ENCODE data around the gene FEN1.

GRCh38 chr11:61775106-61775505 lies 17.6 kb upstream of the FEN1 start:
- no peak for TF ChIP-seq POLR2A (IDR thresholded peaks at IDR 0.05)
- TF ChIP-seq, protein P1, sequence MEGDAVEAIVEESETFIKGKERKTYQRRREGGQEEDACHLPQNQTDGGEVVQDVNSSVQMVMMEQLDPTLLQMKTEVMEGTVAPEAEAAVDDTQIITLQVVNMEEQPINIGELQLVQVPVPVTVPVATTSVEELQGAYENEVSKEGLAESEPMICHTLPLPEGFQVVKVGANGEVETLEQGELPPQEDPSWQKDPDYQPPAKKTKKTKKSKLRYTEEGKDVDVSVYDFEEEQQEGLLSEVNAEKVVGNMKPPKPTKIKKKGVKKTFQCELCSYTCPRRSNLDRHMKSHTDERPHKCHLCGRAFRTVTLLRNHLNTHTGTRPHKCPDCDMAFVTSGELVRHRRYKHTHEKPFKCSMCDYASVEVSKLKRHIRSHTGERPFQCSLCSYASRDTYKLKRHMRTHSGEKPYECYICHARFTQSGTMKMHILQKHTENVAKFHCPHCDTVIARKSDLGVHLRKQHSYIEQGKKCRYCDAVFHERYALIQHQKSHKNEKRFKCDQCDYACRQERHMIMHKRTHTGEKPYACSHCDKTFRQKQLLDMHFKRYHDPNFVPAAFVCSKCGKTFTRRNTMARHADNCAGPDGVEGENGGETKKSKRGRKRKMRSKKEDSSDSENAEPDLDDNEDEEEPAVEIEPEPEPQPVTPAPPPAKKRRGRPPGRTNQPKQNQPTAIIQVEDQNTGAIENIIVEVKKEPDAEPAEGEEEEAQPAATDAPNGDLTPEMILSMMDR (IDR thresholded peaks at IDR 0.05): no peak

Measured in stomach (tissue), 4 donors.